Breast epithelium (tissue), 4 donors: ENCODE data around the gene PNPLA8. TPM values are rescaled to one million over a fixed set of nuclear protein-coding genes. Genes with fewer than 3 reads are reported as not detected.

Experiments used
- DNase-seq, 2 donors: peaks; one replicate each; pipeline ENCODE4 v3.0.0-alpha.2; 2019; ENCODE audit warnings: low spot score in 2 of 2
- H3K27ac ChIP-seq, 2 donors: fragments of 200-600 bp; sonication (generic) in 1 of 2; one replicate each; pipeline ENCODE4 v1.5.1; 2016 to 2019; ENCODE audit warnings: mild to moderate bottlenecking in 1 of 2
- H3K27me3 ChIP-seq, 2 donors: fragments of 200-600 bp; sonication (generic) in 1 of 2; one replicate each; pipeline versions ENCODE4 v1.5.1 to v1.6.0; 2017 to 2019; ENCODE audit warnings: control low read depth in 1 of 2, mild to moderate bottlenecking in 1 of 2
- H3K36me3 ChIP-seq: fragments of 200-600 bp; one replicate; pipeline ENCODE4 v1.5.1; 2019
- H3K4me1 ChIP-seq, 2 donors: fragments of 200-600 bp; sonication (generic); one replicate each; pipeline ENCODE4 v1.5.1; 2016 to 2019; ENCODE audit warnings: control low read depth in 1 of 2
- H3K4me3 ChIP-seq, 3 donors: fragments of 200-600 bp; sonication (generic); 1 replicate in 2 of 3; 2 replicates in 1 of 3; pipeline ENCODE4 v1.5.1; 2016 to 2019; ENCODE audit warnings: mild to moderate bottlenecking in 3 of 3, moderate library complexity in 2 of 3
- H3K9me3 ChIP-seq, 2 donors: fragments of 200-600 bp; sonication (generic) in 1 of 2; one replicate each; pipeline ENCODE4 v1.5.1; 2016 to 2019; ENCODE audit warnings: control low read depth in 1 of 2
- POLR2A ChIP-seq: fragments of 450-650 bp; IDR thresholded peaks from one replicate; pipeline ENCODE4 v1.6.1; 2016; ENCODE audit warnings: antibody characterized with exemption, mild to moderate bottlenecking, moderate library complexity
- POLR2AphosphoS5 ChIP-seq, 3 donors: sonication (generic); formaldehyde crosslinking; IDR thresholded peaks; one replicate each; pipeline ENCODE4 v1.6.1; 2017; ENCODE audit warnings: antibody characterized with exemption in 3 of 3
- intact Hi-C: fragments of 100-400 bp; cut with DNase I; formaldehyde crosslinking; loops from one replicate; pipeline ENCODE4 v1.15.1; 2023; ENCODE audit warnings: low total_unique reads
- total RNA-seq, 3 donors: library from RNA; depleted of rRNA; stranded (reverse); fragments of >200 nt; gene quantifications; one replicate each; pipeline ENCODE4 v1.1.0, GENCODE V29; 2016
- TF ChIP-seq, protein P1 (sequence below), 3 donors: fragments of 450-650 bp; IDR thresholded peaks; one replicate each; pipeline ENCODE4 v1.5.1; 2016 to 2017; ENCODE audit warnings: antibody characterized with exemption in 3 of 3, mild to moderate bottlenecking in 3 of 3, moderate library complexity in 3 of 3

Gene PNPLA8
- total RNA-seq, 3 donors from 2014 or later = 36.1 to 48.6 (median 48.5) TPM

GRCh38 chr7:108430664-108431063 is 95.3 kb downstream of the PNPLA8 start:
- Histone ChIP-seq H3K4me1 (no peaks in the 10 kb centered on the region), H3K27me3 (no peaks in the 10 kb centered on the region), H3K9me3 (no peaks in the 10 kb centered on the region), H3K27ac (no peak overlapping the region), H3K36me3 (no peaks in the 10 kb centered on the region), H3K4me3 (no peak overlapping the region)
- no peak for TF ChIP-seq POLR2AphosphoS5 (IDR thresholded peaks at IDR 0.05)
- TF ChIP-seq POLR2A = no peak
- TF ChIP-seq, protein P1, sequence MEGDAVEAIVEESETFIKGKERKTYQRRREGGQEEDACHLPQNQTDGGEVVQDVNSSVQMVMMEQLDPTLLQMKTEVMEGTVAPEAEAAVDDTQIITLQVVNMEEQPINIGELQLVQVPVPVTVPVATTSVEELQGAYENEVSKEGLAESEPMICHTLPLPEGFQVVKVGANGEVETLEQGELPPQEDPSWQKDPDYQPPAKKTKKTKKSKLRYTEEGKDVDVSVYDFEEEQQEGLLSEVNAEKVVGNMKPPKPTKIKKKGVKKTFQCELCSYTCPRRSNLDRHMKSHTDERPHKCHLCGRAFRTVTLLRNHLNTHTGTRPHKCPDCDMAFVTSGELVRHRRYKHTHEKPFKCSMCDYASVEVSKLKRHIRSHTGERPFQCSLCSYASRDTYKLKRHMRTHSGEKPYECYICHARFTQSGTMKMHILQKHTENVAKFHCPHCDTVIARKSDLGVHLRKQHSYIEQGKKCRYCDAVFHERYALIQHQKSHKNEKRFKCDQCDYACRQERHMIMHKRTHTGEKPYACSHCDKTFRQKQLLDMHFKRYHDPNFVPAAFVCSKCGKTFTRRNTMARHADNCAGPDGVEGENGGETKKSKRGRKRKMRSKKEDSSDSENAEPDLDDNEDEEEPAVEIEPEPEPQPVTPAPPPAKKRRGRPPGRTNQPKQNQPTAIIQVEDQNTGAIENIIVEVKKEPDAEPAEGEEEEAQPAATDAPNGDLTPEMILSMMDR (IDR thresholded peaks at IDR 0.05) = no peak
- intact Hi-C loops = no loop called here
- no peak for DNase-seq

DNA sequence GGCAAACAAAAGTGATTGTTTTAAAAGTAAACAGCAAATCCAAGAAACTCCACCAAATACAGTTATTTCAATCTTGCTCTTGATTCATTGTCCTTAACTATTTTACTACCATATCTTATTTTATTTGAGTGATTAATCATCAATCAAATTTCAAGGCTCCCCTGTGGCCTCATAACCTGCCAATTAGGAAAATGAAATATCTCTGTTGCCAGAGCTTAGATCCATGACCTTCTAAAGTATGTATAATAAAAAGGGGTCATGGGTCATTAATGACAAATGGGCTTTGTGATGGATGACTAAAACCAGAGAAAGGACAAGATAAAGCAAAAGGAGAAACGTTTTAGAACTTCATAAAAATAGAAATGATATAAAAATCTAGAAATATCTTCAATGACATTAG is 98.2 kb downstream of the PNPLA8 start:
- TF ChIP-seq POLR2A = no peak
- TF ChIP-seq POLR2AphosphoS5 (IDR thresholded peaks at IDR 0.05) = no peak
- TF ChIP-seq, protein P1 (IDR thresholded peaks at IDR 0.05) = no peak
- Histone ChIP-seq H3K9me3 (no peaks in the 10 kb centered on the region), H3K4me3 (no peak overlapping the region), H3K27me3 (no peaks in the 10 kb centered on the region), H3K36me3 (no peaks in the 10 kb centered on the region), H3K4me1 (no peaks in the 10 kb centered on the region), H3K27ac (no peak overlapping the region)
- no peak for DNase-seq
- intact Hi-C loops = no loop called here

- DNase-seq = no peak
- H3K9me3 ChIP-seq = no peaks in the 10 kb centered on the region
Observed at GRCh38 chr7:108425714-108426275, 100.1 kb downstream of the PNPLA8 start.

DNA sequence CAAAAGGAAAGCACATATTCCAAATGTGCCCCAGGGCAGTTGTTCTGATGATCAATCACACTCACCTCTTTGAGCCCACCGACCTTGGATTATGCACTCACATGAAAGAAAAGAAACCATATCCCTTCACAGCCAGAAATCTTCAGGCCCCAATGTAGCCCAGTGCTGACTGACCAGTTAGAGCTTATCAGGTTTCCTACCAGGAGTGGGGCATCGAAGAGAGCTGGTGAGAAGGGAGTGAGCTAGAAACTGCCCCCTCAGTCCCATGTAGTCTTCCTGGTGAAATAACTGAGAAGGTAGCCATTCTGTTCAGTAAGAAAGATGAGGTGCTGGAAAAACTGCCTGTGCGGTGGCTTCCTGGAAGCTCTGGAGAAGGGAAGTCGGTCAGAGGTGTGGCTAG is 101.9 kb downstream of the PNPLA8 start:
- H3K9me3 ChIP-seq = no peaks in the 10 kb centered on the region
- intact Hi-C loops = no loop called here
- H3K36me3 ChIP-seq = no peaks in the 10 kb centered on the region
- H3K4me3 ChIP-seq = no peak overlapping the region
- H3K27me3 ChIP-seq = no peaks in the 10 kb centered on the region
- H3K27ac ChIP-seq = no peak overlapping the region
- H3K4me1 ChIP-seq = no peaks in the 10 kb centered on the region
- no peak for DNase-seq
- TF ChIP-seq, protein P1 (IDR thresholded peaks at IDR 0.05) = no peak
- TF ChIP-seq POLR2A = no peak

More at GRCh38 chr7:108425714-108426275, 100.1 kb downstream of the PNPLA8 start:
- Histone ChIP-seq H3K27ac (no peak overlapping the region), H3K27me3 (no peaks in the 10 kb centered on the region), H3K36me3 (no peaks in the 10 kb centered on the region), H3K4me3 (no peak overlapping the region), H3K4me1 (no peaks in the 10 kb centered on the region)
- intact Hi-C loops = no loop called here
- no peak for TF ChIP-seq POLR2A

GRCh38 chr7:108423089-108423989 is 102.6 kb downstream of the PNPLA8 start:
- no peak for TF ChIP-seq POLR2A
- no peak for TF ChIP-seq POLR2AphosphoS5 (IDR thresholded peaks at IDR 0.05)
- TF ChIP-seq, protein P1 (IDR thresholded peaks at IDR 0.05) = no peak
- Histone ChIP-seq H3K36me3 (no peaks in the 10 kb centered on the region), H3K27me3 (no peaks in the 10 kb centered on the region), H3K9me3 (no peaks in the 10 kb centered on the region), H3K27ac (no peak overlapping the region), H3K4me3 (no peak overlapping the region), H3K4me1 (no peaks in the 10 kb centered on the region)
- intact Hi-C loops = no loop called here
- no peak for DNase-seq
